ENCODE measurements around the gene RARA. TPM values are rescaled to one million over a fixed set of nuclear protein-coding genes. Genes with fewer than 3 reads are reported as not detected.
A peak's percentile ranks its signal among the peaks of the same experiment; 100 is the strongest.
"Not testable (repeated sequence)": the region's sequence is repeated elsewhere in the genome, so short reads cannot be mapped to it uniquely, and the experiment has no call there.

The RARA gene
- total RNA-seq, 1 experiment from 2014 or later = 8.9 TPM

- peaks cover 68% of the 10 kb centered on the region for H3K36me3 ChIP-seq
- no peak overlapping the region for H3K4me3 ChIP-seq
- DNase-seq = peak; percentile 44
- H3K27me3 ChIP-seq = no peaks in the 10 kb centered on the region
- H3K9me3 ChIP-seq = no peaks in the 10 kb centered on the region
These were observed 18.2 kb upstream of the RARA start for GRCh38 chr17:40290629-40291280.

GRCh38 chr17:40291281-40291664 is 17.7 kb upstream of the RARA start:
- DNase-seq = no peak
- H3K4me3 ChIP-seq = no peak overlapping the region
- no peaks in the 10 kb centered on the region for H3K9me3 ChIP-seq
- H3K27me3 ChIP-seq = no peaks in the 10 kb centered on the region
- peaks cover 73% of the 10 kb centered on the region for H3K36me3 ChIP-seq

GRCh38 chr17:40293363-40293762 is 15.6 kb upstream of the RARA start:
- Histone ChIP-seq H3K36me3 (peaks cover 85% of the 10 kb centered on the region), H3K27me3 (no peaks in the 10 kb centered on the region), H3K9me3 (no peaks in the 10 kb centered on the region), H3K4me3 (no peak overlapping the region)
- DNase-seq = no peak

GRCh38 chr17:40295488-40296436 is 13.2 kb upstream of the RARA start:
- Histone ChIP-seq H3K27me3 (no peaks in the 10 kb centered on the region), H3K9me3 (no peaks in the 10 kb centered on the region), H3K36me3 (peaks cover 87% of the 10 kb centered on the region), H3K4me3 (no peak overlapping the region)
- no peak for DNase-seq

GRCh38 chr17:40297511-40297910 is 11.5 kb upstream of the RARA start:
- DNase-seq = no peak
- H3K9me3 ChIP-seq = no peaks in the 10 kb centered on the region
- no peaks in the 10 kb centered on the region for H3K27me3 ChIP-seq
- peaks cover 87% of the 10 kb centered on the region for H3K36me3 ChIP-seq
- no peak overlapping the region for H3K4me3 ChIP-seq

GRCh38 chr17:40298726-40299125 is 10.3 kb upstream of the RARA start:
- Histone ChIP-seq H3K27me3 (no peaks in the 10 kb centered on the region), H3K9me3 (no peaks in the 10 kb centered on the region)
- DNase-seq = no peak

GRCh38 chr17:40299159-40299757 is 9.7 kb upstream of the RARA start:
- not testable (repeated sequence) for H3K27me3 ChIP-seq, H3K9me3 ChIP-seq, DNase-seq, H3K4me3 ChIP-seq
- peaks cover 83% of the 10 kb centered on the region for H3K36me3 ChIP-seq

More at GRCh38 chr17:40298726-40299125, 10.3 kb upstream of the RARA start:
- no peak overlapping the region for H3K4me3 ChIP-seq
- peaks cover 89% of the 10 kb centered on the region for H3K36me3 ChIP-seq

- no peak for DNase-seq
- peaks cover 68% of the 10 kb centered on the region for H3K36me3 ChIP-seq
- no peaks in the 10 kb centered on the region for H3K9me3 ChIP-seq
- no peaks in the 10 kb centered on the region for H3K27me3 ChIP-seq
- H3K4me3 ChIP-seq = no peak overlapping the region
These were observed 7.7 kb upstream of the RARA start for GRCh38 chr17:40301315-40301714.

- no peak for DNase-seq
- Histone ChIP-seq H3K9me3 (no peaks in the 10 kb centered on the region), H3K4me3 (no peak overlapping the region), H3K27me3 (no peaks in the 10 kb centered on the region), H3K36me3 (peaks cover 55% of the 10 kb centered on the region)
These were observed 5.8 kb upstream of the RARA start for GRCh38 chr17:40303009-40303657.

GRCh38 chr17:40303708-40304551 is 5.0 kb upstream of the RARA start:
- H3K9me3 ChIP-seq = no peaks in the 10 kb centered on the region
- H3K36me3 ChIP-seq = peaks cover 49% of the 10 kb centered on the region
- no peaks in the 10 kb centered on the region for H3K27me3 ChIP-seq
- DNase-seq = peak; percentile 69
- no peak overlapping the region for H3K4me3 ChIP-seq

- not testable (repeated sequence) for H3K27me3 ChIP-seq
These were observed 4.5 kb upstream of the RARA start for GRCh38 chr17:40304552-40304863.

GRCh38 chr17:40304866-40305265 is 4.1 kb upstream of the RARA start:
- H3K27me3 ChIP-seq, DNase-seq, H3K4me3 ChIP-seq, H3K9me3 ChIP-seq: not testable (repeated sequence)
- peaks cover 43% of the 10 kb centered on the region for H3K36me3 ChIP-seq

More at GRCh38 chr17:40304552-40304863, 4.5 kb upstream of the RARA start:
- not testable (repeated sequence) for H3K9me3 ChIP-seq, H3K4me3 ChIP-seq, DNase-seq
- H3K36me3 ChIP-seq = peaks cover 45% of the 10 kb centered on the region

GRCh38 chr17:40306395-40306794 is 2.6 kb upstream of the RARA start:
- DNase-seq = no peak
- Histone ChIP-seq H3K27me3 (no peaks in the 10 kb centered on the region), H3K4me3 (no peak overlapping the region)

GRCh38 chr17:40307001-40307730 is 1.8 kb upstream of the RARA start:
- DNase-seq = peak; percentile 72
- Histone ChIP-seq H3K27me3 (no peaks in the 10 kb centered on the region), H3K36me3 (peaks cover 20% of the 10 kb centered on the region), H3K4me3 (no peak overlapping the region), H3K9me3 (no peaks in the 10 kb centered on the region)

More at GRCh38 chr17:40306395-40306794, 2.6 kb upstream of the RARA start:
- peaks cover 27% of the 10 kb centered on the region for H3K36me3 ChIP-seq
- no peaks in the 10 kb centered on the region for H3K9me3 ChIP-seq

- Histone ChIP-seq H3K9me3 (no peaks in the 10 kb centered on the region), H3K36me3 (peaks cover 13% of the 10 kb centered on the region), H3K4me3 (no peak overlapping the region), H3K27me3 (no peaks in the 10 kb centered on the region)
- no peak for DNase-seq
These were observed 1.2 kb upstream of the RARA start for GRCh38 chr17:40307740-40308239.
